ENCODE measurements around the gene FIP1L1.

FIP1L1 gene

GRCh38 chr4:53476232-53477037 is 99.0 kb downstream of the FIP1L1 start:
- DNase-seq (ENCODE audit: low read depth in 2 of 2) = no peak

- DNase-seq (ENCODE audit: low read depth in 2 of 2) = no peak
These were observed 99.7 kb downstream of the FIP1L1 start for GRCh38 chr4:53477038-53477565.

GRCh38 chr4:53477636-53478035 is 100.2 kb downstream of the FIP1L1 start:
- DNase-seq (ENCODE audit: low read depth in 2 of 2) = no peak

DNA sequence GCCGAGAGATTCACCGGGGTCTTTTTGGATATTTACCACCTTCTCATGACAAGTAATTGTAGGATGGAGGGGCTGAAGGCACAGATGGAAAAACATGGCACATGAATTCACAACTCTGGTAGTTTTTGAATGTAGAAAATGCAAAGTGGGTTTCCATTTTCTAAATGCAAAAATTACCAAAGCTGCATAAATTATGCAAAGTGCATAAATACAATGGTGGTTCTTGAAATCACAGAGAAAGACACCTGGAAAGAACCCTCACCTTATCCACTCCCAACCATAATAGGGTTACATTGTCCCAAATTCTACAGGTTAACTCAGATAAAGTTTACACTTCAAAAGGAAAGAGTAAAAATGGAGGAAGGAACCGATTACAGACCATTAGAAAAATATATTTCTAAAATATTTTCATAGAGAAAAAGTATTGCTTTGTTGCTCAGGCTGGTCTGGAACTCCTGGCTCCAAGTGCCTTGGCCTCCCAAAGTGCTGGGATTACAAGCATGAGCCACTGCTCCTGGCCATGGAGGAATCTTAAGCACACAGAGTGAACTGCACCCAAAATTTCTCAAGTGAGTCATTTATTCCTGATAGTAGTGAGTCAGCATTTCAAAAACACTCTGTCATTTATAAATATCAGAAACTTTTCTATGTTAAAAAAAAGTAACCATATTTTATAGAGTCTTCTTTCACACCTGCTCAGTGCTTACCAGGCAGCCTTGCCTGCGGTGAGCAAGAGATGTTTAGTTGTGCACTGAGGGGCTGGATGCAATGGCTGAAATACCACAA is 101.4 kb downstream of the FIP1L1 start:
- DNase-seq (ENCODE audit: low read depth in 2 of 2) = no peak

DNA sequence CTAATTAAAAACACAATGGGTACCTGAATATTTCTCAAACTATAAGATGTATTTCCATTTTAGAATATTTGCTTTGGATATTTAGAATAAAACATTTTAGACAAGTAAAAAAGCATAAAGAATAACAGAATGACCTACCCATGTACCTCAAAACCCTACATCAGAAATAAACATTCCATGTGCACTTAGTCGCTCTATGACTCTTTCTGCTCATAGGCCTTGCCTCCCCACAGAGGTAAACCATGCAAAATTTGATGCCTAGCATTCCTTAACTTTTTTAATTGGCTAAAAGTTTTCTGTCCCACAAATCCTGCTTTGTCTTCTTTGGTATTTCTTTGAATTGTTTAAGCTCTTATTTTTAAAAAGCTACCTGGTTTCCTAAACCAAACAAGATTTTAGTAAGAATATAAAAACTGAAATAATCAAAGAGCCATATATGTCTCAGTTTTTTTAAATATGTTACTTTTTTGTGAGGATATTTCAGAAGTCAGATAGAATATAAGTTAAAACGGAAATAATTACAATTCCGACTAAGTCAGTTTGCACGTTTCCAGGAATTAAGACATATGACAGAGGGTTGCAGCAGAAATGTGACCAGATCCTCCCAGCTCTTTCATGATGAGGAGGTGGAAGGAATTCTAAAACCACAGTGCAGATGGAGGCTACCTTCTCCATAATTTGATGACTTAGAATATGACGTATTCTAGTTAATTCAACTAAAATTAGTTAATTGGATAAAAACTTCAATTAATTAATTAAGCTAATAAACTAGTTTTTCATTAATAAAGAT is 102.5 kb downstream of the FIP1L1 start:
- DNase-seq (ENCODE audit: low read depth in 2 of 2) = no peak

- DNase-seq (ENCODE audit: low read depth in 2 of 2) = no peak
These were observed 103.5 kb downstream of the FIP1L1 start for GRCh38 chr4:53480909-53481308.

GRCh38 chr4:53481586-53481985 is 104.1 kb downstream of the FIP1L1 start:
- no peak for DNase-seq (ENCODE audit: low read depth in 2 of 2)

DNA sequence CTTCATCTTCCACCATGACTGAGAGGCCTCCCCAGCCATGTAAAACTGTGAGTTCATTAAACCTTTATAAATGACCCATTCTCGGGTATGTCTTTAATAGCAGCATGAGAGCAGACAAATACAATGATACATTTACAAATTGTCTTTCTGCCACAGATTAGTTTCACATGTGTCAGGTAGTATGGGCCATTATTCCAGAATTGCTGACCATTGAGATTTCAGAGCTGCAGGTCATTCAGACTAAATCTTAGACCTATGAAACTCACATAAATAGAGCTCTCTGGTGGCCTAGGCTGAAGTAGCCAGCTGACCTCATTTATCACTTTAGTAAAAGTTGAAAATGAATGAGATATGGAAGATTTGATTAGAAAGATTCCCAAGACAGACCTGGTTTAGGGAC is 105.8 kb downstream of the FIP1L1 start:
- no peak for DNase-seq (ENCODE audit: low read depth in 2 of 2)

- no peak for DNase-seq (ENCODE audit: low read depth in 2 of 2)
These were observed 107.6 kb downstream of the FIP1L1 start for GRCh38 chr4:53484911-53485657.

DNA sequence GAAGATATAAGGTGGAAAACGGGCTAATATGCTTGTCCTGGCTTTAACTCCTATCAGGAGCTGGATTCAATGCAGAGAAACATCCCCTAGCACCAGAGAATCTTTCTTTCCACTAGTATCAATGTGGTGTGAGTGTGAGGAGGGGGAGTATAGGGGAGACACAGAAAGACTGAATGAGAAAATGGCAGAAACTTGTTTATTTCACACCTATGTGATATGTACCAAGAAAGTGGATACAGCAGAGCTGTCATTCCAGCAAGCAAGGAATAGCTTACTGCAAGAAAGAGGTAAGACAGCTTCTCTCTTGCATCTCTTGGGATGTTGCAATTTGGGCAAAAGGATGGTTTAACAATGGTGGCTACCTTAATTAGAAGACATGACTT is 108.2 kb downstream of the FIP1L1 start:
- DNase-seq (ENCODE audit: low read depth in 2 of 2) = no peak

DNA sequence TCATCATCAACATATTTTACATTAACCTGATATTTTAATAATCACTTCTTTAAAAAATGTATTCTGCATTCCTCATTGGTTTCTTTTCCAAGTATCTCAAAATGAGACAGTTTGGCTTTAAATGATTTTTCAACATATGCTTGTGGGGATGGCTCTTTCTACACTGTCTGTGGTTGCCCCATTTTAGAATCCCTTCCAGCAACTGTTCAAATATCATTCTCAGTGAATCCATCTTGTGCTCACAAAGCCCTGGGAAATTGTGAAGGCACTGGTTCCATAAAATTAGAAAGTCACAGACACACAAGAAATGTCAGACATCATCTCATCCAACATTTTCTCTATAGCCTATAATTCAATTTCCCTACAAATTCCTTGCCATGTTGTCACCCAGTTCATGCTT is 110.3 kb downstream of the FIP1L1 start:
- no peak for DNase-seq (ENCODE audit: low read depth in 2 of 2)

DNA sequence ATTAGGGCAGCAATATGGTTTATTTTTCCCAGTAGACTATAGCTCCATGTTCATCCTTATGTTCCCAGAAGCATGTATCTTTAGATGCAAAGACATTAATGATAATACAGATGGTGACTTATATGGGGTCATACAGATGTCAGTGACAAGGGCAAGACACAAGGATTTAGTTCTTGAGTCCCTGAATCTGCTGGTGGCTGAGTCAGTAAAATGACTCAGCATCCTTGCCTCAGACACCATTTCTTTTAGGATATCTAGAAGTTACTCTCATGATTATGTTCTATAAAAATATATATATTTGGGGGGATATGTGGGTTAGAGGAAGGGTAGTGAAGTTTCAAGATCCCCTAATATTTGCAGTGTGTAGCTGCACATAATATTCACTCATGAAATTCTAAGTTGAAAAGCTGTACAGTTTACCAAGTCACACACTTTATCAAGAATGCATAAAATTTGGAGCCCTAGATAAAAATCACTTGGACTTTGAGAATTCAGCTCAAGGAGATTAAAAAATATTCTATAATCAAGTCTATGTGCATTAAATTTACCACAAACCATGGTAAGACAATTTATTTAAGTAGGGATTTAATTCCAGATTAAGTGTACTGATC is 111.9 kb downstream of the FIP1L1 start:
- no peak for DNase-seq (ENCODE audit: low read depth in 2 of 2)

DNA sequence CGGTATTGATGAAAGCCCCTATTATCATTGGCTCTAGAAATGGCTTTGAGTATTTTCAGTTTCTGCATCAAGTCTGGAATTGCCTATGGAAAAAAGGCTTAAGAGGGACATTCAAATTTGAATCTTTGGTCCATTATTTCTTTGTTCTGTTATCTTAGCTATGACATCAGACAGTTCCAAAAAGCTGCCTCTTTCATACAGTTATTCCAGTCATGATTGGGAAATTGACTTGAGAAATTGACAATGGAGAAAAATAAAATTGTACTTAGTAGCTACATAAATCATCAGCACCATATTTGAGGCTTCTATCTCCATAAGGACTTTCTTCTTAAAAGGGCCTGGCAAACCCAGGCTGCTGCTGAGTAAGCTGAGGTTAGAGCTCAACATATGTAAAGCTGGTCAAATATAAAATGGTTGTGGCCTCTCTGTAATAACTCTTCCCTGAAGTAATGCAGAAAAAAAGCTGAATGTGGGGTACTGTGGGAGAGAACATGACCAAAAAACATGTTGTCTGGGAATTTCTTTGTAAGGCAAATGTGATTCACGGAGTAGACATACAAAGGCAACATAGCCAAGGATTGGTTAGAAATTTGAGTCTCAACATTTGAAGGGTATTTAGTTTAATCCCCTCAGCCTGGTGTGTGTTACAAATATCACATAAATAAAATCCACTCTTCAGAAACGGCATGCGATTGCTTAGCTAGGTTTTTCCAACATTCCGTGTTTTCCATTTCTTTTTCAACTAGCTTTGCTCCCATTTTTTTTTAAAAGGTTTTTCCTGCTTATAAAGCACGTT is 112.9 kb downstream of the FIP1L1 start:
- DNase-seq (ENCODE audit: low read depth in 2 of 2) = no peak

- DNase-seq (ENCODE audit: low read depth in 2 of 2) = no peak
These were observed 113.7 kb downstream of the FIP1L1 start for GRCh38 chr4:53490965-53491622.

DNA sequence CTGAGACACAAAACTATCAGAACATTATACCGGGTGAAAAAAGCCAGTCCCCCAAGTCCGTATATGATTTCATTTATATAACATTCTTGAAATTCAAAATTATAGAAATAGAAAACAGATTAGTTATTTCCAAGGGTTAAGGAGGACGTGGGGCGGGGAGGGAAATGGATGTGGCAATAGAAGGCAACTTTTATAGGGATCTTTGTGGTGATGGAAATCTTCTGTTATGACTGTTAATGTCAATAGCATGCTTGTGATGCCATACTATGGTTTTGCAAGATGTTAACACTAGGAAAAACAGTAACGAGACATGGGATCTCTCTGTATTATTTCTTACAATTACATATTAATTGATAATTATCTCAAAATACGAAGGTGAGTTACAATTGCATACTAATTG is 117.4 kb downstream of the FIP1L1 start:
- no peak for DNase-seq (ENCODE audit: low read depth in 2 of 2)

DNA sequence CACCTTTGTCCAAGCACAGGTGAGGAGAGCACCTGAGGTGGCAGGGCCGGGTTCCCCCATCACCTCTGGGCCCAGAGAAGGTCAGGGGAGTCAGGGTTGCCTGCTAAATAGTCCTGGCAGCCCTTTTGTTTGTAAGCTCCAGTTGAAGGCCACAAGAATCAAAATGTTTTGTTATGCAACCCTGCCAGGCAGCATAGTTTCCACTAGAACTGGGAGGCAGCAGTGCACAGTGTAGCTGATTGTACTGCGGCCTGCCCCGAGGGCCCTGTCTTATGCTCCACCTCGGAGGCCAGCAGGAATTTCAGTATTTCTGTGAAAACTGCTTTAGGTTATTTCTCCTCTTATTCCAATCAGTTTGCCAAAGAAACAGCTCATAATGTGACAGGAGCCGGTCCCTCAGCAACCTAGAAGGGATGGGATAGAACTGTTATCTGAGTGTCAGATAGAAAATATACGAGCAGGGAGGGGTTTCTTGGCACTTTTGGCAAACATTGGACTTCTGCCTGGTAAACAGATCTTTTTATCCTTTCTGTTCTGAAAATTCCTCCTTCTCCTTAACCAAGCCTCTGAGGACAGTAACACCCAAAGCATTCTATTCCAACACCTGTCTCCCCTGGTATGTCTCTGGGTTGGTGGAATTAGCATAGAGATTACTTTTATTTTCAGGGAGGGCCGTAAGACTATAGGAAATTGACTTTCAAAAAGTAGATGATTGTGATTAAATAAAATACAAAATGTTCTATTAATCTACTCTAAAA is 120.2 kb downstream of the FIP1L1 start:
- DNase-seq (ENCODE audit: low read depth in 2 of 2) = no peak

DNA sequence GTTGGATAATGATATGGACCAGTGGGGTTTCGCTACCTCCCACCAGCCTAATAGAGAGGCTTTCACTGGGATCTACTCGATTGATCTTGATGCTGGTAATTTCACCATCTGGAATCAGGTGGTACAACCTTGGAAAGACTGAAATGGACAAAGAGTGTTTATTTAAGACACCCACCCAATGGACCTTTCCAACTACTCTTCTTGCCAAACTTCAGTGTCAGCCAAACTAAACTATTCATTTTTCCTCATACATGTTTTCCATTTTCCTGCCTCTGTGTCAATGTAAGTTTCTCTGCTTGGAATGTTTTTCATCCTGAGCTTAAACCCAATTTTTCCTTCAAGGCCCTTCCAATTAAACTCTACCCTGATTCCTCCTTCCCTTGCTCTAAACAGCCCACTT is 121.3 kb downstream of the FIP1L1 start:
- no peak for DNase-seq (ENCODE audit: low read depth in 2 of 2)

- DNase-seq (ENCODE audit: low read depth in 2 of 2) = no peak
These were observed 122.3 kb downstream of the FIP1L1 start for GRCh38 chr4:53499791-53500190.

- DNase-seq (ENCODE audit: low read depth in 2 of 2) = no peak
These were observed 123.1 kb downstream of the FIP1L1 start for GRCh38 chr4:53500546-53500945.
